DMS53 treated with DMSO at 0.1 percent for 48 hours (cell line): ENCODE data around the gene HTR3A.

Experiments
- DNase-seq: peaks from one replicate; lab custom pipeline; 2025; ENCODE audit not compliant: unreplicated experiment; lab: John Stamatoyannopoulos, UW

Gene HTR3A

GRCh38 chr11:114016986-114017385, 42.1 kb downstream of the HTR3A start:
- DNase-seq, result no peak

GRCh38 chr11:114017723-114018122, 42.8 kb downstream of the HTR3A start:
- no peak for DNase-seq

GRCh38 chr11:114019046-114019445, 44.1 kb downstream of the HTR3A start:
- no peak for DNase-seq

GRCh38 chr11:114019574-114019973, 44.7 kb downstream of the HTR3A start:
- DNase-seq, result no peak

- DNase-seq, result no peak
Measured at GRCh38 chr11:114025329-114025907, 50.5 kb downstream of the HTR3A start.

- no peak for DNase-seq
Measured at GRCh38 chr11:114026355-114026754, 51.4 kb downstream of the HTR3A start.

GRCh38 chr11:114027391-114027790, 52.5 kb downstream of the HTR3A start:
- DNase-seq, result no peak

GRCh38 chr11:114027926-114028325, 53.0 kb downstream of the HTR3A start:
- no peak for DNase-seq

GRCh38 chr11:114031246-114031966, 56.5 kb downstream of the HTR3A start:
- DNase-seq, result peak; percentile 31

- DNase-seq, result no peak
Measured at GRCh38 chr11:114031967-114032320, 57.0 kb downstream of the HTR3A start.

GRCh38 chr11:114033066-114033465, 58.2 kb downstream of the HTR3A start:
- no peak for DNase-seq

GRCh38 chr11:114033572-114033971, 58.7 kb downstream of the HTR3A start:
- no peak for DNase-seq

- no peak for DNase-seq
Measured at GRCh38 chr11:114034956-114035355, 60.0 kb downstream of the HTR3A start.

- peak; percentile 82 for DNase-seq
Measured at GRCh38 chr11:114036147-114036811, 61.4 kb downstream of the HTR3A start.

- no peak for DNase-seq
Measured at GRCh38 chr11:114036958-114037357, 62.0 kb downstream of the HTR3A start.

GRCh38 chr11:114039551-114039950, 64.6 kb downstream of the HTR3A start:
- no peak for DNase-seq
